GM19467 (cell line): ENCODE results near the gene SMAD9.
"Not testable (repeated sequence)": the region's sequence is repeated elsewhere in the genome, so short reads cannot be mapped to it uniquely, and the experiment has no call there.

Source experiments
- ATAC-seq: cut with Tn5 transposase; IDR thresholded peaks from one replicate; pipeline ENCODE4 v1.9.1; 2021; ENCODE audit warnings: mild to moderate bottlenecking, moderate library complexity; ENCODE audit not compliant: unreplicated experiment

SMAD9 gene

DNA sequence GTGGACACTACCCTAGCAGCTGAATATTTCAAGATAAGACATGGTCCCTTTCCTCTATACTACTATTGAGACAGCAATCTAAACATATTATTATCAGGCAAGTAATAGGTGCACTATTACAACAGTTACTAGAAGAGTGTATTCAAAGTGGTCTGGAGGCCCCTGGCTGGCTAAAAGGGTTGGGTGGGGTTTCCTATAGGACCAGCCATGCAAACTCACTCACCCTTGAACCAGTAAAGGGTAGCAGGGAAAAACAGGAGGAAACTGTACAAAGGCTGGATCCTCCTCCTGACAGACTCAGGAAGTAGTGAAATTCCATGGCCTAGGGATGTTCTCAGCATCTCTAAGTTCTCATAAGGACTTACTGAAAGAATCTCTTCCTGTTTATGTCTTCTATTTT, 7.7 kb downstream of the SMAD9 start:
- no peak for ATAC-seq

DNA sequence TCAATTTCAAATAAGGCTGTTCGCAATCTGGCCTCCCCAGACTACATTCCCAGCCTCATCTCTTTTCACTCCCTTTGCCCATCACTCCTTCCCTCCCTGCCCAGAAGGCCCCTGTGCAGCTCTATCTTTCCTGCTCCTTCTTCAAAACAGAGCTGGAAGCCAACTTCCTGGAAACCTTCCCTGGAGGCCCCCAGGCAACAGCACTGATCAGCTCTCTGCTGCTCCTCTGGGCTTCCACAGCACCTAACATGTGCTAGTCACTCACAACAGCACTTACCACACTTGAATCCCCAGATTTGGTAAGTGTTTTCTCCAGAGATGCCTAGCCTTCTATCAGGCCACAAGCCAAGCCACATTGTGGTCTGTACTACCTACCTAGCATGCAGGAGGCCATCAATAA, 9.5 kb downstream of the SMAD9 start:
- no peak for ATAC-seq

GRCh38 chr13:36907821-36908220, 12.2 kb downstream of the SMAD9 start:
- ATAC-seq, result no peak

- ATAC-seq, result no peak
These were observed 12.8 kb downstream of the SMAD9 start for GRCh38 chr13:36907266-36907665.

- no peak for ATAC-seq
These were observed 14.1 kb downstream of the SMAD9 start for GRCh38 chr13:36905944-36906343.

GRCh38 chr13:36903925-36904595, 16.0 kb downstream of the SMAD9 start:
- ATAC-seq, result no peak

DNA sequence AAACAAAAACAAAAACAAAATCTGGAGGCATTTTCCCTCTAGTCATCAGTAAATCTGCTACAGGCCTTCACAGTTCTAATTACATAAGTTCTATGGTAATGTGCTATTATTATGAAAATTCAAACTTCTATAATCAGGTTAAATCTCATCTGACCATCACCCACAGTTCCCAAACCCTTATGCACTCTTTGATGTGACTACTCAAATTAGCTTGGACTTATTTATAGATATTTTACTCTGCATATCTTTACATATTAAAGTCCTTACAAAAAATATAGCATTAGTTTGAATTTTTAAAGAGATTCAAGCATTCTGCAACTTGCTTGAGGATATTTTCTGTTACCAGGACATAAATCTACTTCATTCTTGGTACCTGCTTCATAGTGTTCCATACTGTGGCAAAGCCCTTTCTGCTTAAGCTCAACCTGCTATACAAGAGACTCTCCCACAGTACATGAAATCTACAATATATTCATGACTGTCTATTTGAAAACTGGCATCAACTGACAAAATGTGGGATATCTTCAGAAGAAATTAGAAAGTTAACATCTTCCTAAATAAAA, 22.9 kb downstream of the SMAD9 start:
- no peak for ATAC-seq

- no peak for ATAC-seq
These were observed 28.3 kb downstream of the SMAD9 start for GRCh38 chr13:36891752-36892151.

DNA sequence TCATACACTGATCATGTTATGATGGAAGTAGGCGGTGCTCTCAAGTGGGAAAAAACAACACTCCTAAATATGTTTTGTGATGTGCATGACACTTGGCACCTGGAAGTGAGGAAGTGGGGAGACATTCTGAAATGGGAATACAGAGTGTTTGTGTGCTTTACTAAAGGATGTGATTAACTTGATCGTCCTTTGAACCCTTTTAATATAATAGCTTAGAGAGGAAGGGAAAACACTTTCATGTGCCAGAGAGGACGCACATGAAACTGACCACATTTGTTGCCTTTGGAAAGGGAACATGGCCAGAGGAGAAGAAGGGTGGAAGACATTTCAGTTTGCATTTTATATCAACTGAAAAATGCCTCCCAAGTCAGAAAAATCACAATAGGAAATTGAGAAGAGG, 31.4 kb downstream of the SMAD9 start:
- no peak for ATAC-seq

DNA sequence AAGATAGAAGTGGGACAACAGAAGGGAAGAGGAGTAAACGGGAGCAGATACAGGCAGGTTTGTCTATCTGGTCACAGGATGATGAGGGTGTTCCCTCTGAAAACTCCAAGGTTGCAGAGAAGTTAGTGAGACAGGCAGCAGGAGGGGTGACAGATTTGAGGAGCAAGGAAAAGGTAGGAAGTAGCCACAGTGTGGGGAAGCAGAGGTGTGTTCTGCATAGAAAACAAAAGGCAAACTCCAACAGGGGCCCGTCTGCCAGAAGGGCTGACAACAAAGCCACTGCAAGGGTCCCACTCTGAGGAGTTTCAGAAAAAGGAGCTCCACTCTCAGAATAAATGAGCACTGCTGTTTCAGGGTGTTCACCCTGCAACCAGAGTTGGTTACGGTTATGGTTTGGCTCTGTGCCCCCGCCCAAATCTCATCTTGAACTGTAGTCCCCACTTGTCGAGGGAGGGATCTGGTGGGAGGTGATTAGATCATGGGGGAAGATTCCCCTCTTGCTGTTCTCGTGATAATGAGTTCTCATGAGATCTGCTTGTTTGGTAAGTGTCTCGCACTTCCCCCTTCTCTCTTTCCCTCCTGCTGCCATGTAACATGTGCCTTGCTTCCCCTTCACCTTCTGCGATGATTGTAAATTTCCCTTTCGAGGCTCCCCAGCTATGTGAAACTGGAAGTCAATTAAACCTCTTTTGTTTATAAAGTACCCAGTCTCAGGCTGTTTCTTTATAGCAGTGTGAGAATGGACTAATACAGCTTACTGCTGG, 32.1 kb downstream of the SMAD9 start:
- no peak for ATAC-seq

DNA sequence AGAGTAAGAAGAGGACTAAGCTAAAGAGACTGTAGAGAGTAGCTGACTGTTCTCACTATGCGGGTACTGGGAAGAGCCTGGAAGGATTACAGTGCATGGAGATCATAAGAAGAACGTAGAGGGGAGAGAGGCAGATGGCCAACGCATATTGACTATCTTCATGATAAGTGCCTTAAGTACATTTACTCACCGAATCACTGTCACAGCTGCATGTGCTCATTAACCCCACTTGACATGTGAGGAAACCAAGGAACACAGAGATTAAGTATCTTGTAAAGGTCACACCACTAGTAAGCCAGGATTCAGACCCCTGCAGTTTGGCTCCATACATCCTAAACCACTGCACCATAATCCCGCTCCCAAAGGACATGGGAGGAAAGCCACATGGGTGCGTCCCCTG, 34.1 kb downstream of the SMAD9 start:
- ATAC-seq, result no peak

DNA sequence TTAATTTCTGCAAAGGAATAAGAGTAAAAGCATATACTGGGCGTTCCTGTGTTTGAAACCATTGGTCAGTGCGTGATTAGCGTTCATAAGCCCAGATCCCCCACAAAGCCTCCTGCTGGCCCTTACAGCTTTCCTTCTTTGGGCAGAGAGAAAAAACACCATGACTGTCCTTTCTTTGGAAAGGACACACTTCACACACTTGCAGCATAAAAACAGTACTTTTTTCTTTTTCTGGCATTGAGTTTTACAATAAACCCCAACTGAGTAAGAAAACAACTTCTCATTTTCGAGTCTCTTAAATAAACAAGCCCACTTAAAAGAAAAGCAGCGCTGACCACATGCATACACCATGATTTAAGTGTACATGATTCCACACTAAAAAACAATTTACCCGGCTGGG, 35.8 kb downstream of the SMAD9 start:
- ATAC-seq, result no peak

DNA sequence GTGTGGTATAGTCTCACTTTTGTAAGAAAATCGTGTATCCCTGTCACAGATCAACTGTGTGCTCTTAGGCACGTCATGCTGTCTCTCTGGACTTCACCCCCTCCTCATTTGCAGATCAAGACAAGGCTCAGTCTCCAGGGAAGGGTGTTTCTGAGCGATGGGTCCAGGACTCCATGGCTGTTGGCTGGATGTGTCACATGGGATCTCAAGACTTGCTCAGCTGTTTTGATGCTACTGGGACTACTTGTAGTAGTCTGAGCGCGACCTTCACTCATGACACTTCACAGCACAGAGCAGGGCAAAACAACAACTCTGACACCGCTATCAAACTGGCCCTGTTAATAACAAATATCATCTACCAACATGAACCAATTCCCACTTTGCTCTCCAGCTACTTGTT, 36.2 kb downstream of the SMAD9 start:
- ATAC-seq, result no peak

DNA sequence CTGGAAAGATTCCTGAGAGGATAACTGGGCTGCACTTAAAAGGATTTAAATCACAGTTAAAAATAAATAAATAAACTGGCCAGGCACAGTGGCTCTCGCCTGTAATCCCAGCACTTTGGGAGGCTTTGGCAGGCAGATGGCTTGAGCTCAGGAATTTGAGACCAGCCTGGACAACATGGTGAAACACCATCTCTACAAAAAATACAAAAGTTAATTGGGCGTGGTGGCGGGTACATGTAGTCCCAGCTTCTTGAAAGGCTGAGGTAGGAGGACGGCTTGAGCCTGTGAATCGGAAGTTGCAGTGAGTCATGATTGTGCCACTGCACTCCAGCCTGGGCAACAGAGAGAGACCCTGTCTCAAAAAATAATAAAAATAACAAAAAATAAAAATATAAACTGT, 36.6 kb downstream of the SMAD9 start:
- ATAC-seq, result not testable (repeated sequence)

DNA sequence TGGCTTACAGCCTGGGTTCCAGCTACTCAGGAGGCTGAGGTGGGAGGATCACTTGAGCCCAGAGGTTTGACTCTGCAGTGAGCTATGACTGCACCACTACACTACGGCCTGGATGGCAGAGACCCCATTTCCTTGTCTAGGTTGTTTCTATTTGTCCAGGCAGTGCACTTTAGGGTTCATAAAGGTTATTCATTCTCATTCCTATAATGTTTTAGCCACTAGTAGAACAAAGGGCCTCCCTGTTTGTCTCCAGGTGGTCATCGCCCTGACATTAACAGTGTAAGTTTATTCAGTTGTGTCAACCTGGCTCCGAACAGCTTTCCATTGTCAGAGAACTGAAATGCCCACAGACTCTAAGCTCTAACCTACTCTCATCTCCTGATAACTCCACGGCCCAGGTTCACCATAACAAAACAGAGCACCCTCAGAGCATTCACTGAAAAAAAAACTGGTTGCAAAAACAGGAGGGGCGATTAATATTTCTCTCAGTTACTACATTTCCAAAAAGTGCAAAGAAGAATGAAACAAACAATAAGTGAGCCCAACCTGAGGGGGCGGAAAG, 37.1 kb downstream of the SMAD9 start:
- ATAC-seq, result no peak

DNA sequence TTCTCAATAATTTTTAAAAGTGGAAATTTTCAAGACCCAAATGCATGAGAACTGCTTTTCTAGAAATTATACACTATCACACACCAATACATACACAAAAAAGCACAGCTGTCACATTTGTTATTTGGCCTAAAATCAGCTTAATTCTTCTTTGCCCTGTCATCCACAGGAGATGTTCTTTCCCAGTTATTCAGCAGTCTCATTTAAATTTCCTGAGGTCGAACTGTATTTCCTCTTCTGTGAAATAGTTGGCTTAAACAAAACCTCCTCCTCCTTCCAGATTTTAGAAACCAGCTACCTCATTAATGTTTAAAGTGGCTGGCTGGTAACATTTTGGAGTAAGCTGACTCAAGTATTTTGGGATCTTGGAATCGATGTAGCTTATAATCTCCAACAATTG, 39.1 kb downstream of the SMAD9 start:
- ATAC-seq, result no peak

DNA sequence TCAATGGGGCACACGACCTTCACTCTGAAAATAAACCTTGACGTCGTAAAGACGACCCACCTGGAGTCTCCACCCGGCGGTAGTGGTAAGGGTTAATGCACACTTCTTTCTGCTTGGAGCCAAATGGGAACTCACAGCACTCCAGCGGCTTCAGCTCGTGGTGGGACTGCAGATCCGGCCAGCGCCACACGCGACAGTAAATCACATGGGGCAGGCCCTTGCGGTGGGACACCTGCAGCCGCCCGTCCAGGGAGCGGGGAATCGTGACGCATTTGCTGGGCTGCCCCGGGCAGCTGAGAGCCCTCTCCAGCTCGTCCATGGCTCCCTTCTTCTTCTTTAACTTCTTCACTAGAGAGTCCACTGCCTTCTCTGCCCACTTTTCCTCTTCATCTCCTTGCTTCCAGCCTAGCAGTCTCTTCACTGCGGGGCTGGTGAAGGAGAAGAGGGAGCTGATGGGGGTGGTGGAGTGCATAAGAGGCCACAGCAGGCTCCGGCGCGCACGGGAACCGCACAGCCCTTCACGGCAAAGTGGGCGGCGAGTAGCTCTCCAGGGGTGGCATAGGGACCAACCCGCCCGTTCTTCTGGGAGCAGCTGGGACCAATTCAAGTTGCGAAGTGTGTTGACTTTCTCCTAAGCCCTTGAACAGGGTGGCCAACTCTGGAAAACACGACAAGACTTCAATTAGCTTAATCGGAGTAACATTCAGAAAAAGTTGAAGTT, 40.7 kb downstream of the SMAD9 start:
- no peak for ATAC-seq

- no peak for ATAC-seq
These were observed 44.1 kb downstream of the SMAD9 start for GRCh38 chr13:36875961-36876360.

DNA sequence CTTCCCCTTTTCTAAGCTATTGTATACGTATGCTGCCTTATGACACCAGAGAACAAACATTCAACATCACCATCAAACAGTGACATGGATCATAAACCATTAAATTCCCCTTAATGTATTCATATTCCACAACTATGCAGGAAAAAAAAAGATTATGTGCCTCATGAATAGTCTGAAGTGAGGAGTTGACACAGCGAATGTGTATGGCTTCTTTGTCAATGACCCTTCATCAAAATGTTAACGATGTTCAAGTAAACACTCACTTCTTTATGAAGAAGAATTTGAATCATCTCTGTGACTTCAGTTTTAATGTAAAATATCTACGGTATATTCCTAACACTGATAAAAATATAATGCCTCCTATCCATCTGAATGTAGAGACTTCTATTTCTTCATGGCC, 44.6 kb downstream of the SMAD9 start:
- no peak for ATAC-seq

- no peak for ATAC-seq
These were observed 47.4 kb downstream of the SMAD9 start for GRCh38 chr13:36872621-36873020.

GRCh38 chr13:36870050-36870692, 49.9 kb downstream of the SMAD9 start:
- ATAC-seq, result no peak
